LHCN-M2 (cell line): ENCODE data around the gene PVALEF. TPM values are rescaled to one million over a fixed set of nuclear protein-coding genes. Genes with fewer than 3 reads are reported as not detected.
A peak's percentile ranks its signal among the peaks of the same experiment; 100 is the strongest.

Experiments
- DNase-seq: peaks from one replicate; pipeline ENCODE4 v3.0.0-alpha.2; 2012; ENCODE audit warnings: low read depth
- total RNA-seq: library from RNA; depleted of rRNA; stranded (reverse); fragments of >200 nt; gene quantifications from 2 replicates; pipeline ENCODE4 v1.2.3, GENCODE V29; 2014

Gene PVALEF
- total RNA-seq, 1 experiment from 2014 or later, result not detected

DNA sequence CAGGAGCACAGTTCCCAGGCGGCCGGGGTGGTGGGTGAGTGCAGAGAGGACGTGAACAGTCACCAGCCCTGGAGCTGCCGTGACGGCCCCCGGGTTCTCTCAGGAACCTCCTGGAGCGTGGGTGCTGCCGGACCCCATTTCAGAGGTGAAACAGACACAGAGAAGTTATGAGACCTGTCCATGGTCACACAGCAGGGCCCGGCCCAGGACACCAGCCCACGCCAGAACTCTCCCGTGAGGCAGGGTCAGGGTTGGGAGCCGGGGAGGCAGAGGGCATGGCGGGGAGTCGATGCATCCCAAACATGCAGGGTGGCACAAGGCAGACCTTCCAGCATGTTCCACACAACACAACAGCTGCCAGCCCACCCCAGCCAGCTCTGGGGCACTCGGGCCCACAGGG is 3.8 kb upstream of the PVALEF start:
- no peak for DNase-seq

DNA sequence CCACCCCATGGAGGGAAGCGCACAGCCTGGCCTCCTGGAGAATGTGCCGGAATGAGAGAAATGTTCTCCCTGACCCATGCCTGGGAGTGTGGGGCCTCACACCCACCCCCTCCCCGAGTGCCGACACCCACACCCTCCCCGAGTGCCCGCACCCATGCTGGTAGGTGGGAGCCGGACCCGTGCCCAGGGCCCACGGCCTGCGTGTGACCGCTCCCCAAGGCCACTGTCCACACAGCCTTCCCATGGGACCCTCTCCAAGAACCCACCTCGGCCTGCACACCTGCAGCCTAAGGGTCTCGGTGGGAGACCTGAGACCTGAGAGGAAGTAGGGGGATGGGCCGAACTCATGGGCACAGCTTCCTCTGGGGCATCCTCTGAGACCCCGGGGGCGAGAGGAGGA is 3.3 kb upstream of the PVALEF start:
- DNase-seq, result no peak

DNA sequence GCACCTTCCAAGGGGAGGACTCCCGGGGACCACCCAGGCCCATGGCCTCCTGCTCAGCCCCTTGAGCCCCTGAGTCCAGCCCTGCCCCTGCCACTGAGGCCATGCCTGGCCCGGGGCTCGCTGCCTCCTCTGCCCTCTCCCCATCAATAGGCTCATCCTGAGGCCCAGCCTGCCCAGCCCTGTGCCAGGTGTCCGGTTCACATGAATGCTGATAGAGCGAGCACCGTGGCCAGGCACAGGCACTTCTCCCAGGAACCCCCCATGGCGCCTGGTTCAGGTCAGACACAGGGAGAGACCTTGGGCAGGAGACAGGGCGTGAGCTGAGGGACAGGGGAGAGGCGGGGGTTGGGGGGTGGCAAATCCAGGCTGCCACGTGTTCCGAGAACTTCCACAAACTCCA is 2.8 kb upstream of the PVALEF start:
- DNase-seq, result no peak

DNA sequence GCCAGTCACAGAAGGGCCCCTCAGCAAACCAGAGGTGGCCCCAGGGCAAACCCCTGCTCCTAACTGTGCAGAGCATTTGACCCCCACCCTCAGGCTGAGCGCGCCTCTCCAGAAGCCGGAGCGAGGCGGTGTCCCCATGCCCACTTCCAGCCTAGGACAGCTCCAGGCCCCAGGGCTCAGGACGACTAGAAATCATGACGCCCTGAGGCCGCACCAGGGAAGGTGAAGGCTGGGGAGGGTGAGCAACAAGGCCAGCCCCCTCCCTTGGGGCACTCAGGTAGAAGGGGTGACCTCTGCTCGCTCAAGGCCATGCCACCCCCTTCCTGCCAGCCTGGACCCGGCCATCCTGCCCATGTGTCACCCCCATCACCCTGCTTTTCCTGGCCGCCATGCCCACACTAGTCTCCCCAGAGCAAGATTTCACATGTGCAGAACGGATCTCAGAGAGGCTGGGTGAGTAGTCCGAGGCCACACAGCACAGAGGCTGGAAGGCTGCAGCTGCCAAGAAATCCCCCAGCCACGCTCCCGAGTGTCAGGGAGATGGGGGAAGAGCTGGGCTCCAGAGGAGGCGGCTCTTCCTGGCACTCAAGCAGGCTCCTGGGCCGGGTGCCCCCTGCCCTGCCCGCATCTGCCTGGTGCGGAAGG is 2.1 kb upstream of the PVALEF start:
- DNase-seq, result no peak

DNA sequence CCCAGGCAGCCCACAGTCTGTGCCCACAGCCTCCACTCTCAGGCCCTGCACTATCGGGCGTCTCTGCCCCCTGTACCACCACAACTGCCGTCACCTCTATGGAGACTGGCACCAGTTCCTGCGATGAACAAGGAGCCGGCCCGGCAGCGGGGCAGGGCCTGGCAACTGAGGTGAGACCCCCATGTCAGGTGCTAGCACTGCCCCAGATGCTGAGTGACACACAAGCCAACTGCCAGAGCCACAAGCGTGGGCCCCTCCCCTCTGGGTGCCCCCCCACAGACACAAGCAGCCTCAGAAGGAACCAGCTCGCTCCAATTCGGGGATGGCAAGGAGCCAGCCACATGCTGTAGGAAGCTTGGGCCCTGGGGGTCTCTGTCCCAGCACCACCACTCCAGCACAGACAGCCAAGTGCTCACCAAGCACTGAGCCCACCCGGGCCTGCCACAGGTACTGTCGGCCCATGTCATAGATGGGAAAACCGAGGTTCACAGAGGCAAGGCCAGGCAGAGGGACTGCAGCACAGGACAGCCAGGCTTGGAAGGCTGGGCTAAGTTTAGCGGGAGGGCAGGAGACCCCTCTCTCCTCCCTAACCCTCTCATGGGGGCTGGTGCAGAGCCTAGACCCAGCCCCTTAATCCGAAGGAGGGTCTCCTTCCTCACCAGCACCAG is 1.5 kb upstream of the PVALEF start:
- no peak for DNase-seq

DNA sequence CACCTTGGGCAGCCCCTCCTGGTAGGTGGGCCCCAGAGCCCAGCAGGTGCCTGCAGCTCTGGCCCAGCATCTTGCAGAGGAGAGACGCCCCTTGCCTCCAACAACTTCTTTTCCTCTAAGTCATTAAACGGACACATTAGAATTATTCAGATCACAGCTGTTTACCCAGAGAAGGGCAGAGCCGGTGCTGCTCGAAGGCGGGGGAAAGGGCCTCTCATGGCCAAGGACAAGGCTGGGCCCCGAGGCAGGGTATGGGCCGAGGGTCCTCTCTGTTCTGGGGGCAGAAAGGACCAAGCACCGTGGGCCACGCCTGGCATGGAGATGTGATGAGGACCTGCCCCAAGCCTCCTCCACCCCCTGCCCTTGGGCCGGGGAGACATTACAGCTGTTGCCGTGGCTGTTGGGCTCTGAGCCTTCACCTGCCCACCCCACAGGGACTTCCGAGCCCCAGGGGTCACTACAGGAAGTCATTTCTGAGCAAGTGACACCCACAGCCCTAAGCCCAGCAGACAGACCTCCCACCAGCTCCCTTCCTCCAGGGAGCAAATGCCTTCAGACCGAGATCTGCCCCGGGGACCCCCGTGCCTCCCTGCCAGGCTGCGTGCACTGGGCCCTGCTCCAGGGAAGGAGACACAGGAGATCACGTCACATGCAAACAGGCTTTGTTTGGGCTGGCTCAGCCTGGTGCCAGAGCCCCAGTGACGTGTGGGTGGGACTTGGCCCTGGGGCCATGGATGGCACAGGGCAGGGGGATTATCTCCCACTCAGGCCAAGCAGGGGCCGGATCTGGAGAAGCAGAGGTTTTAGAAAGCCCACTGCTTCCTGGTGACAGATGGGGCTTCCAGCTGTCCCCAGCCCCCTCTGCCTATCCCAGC is 699 bp upstream of the PVALEF start:
- no peak for DNase-seq

DNA sequence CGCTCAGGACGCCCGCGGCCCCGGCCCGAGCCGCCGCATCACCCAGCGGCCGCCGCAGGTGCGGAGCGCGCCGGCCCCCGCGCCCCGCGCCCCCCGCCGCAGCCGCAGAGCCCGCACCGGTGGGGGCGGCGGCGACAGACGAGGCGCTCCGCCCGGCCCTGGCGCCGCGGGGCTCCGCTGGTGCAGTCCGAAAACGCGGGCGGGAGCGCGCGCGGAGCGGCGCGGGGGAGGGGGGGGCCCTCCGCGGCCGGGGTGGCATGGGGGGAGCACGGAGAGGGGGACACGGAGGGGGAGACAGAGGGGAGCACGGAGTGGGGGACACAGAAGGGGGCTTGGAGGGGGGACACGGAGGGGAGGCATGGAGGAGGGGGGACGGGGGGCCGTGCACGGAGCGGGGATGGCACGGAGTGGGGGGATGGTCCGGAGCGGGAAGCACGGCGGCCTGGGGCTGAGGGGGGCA is 756 bp downstream of the PVALEF start, which contains the start of gene AATK:
Gene AATK (minus strand): TSS at position 189 of the 460 bp plus-strand sequence. CDS start 229 bp downstream, outside the sequence.
- no peak for DNase-seq

DNA sequence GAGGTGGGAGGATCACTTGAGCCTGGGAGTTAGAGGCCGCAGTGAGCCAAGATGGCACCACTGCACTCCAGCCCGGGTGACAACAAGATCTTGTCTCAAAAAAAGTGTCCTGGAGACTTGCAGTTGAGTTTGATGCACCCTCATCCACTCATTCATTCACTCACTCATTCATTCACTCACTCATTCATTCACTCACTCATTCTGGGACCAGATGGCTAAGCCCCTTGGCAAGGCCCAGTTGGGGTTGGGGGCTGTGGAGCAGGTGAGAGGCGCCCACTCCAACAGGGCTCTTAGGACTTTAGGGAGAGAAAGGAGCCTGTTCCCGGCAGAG is 1.9 kb downstream of the PVALEF start:
- DNase-seq, result no peak

DNA sequence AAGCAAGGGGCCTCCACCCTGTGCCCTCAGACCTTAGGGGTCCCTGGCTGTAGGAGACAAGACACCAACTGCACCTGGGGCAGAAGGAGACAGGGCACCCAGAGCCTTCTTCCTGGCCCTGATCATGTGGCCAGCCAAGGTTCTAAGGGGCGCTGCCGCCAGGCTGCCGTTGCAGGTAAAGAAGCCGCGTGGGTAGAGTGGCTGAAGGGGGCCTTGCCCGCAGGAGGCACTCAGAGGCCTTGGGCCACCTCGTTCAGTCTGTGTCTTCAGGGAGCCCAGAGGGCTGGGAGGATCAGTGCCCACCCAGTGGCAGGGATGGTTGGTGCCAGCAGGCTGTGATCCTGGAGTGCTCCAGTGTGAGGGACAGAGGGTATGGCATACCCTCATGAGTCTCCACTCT is 2.3 kb downstream of the PVALEF start:
- no peak for DNase-seq

DNA sequence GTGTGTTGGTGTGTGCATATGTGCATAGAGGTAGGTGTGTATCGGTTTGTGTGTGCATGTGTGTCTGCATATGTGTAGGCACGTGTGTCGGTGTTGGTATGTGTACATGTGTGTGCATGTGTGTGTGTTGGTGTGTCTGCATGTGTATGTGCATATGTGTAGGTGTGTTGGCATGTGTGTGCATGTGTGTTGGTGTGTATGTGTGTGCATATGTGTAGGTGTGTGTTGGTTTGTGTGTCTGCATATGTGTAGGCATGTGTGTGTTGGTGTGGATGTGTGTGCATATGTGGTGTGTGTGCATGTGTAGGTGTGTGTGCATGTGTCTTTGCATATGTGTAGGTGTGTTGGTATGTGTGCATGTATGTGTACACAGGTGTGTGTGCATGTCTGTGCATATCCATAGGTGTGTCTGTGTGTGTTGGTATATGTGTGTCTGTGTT is 4.6 kb downstream of the PVALEF start:
- no peak for DNase-seq

DNA sequence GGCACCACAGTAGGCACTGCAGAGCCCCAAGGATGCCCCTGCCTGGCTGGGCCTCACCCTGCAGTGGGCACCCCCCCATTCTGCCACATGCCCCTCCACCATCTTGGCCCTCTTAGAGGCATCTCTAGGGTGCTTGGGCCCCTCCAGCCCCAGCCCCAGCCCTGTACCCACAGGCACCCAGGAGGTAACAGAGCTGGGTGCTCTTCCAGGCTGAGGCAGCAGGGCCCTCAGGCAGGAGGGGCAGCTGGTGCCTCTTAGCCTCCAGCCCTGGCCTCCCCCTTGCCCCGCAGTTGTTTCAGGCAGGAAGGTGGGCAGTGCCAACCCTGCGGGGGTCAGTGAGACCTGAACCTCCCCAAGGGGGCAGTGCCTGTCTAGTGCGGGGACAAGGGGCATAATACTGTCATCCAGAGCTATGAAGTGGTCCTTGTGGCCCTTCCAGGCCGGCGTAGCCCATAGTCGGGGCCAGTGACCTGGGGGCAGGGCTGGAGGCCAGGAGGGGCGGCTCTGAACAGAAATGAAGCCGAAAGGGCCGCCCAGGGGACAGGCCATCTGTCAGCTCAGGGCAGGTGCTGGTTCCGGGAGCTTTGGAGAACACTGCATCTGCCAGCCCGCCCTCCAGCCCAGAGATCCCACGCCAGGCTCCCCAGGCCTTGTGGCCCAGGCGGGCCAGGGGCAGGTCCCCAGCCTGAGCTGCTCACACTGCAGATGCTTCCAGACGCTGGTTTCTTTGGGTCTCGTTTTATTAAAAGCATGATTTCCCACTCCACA is 5.6 kb downstream of the PVALEF start:
- no peak for DNase-seq

DNA sequence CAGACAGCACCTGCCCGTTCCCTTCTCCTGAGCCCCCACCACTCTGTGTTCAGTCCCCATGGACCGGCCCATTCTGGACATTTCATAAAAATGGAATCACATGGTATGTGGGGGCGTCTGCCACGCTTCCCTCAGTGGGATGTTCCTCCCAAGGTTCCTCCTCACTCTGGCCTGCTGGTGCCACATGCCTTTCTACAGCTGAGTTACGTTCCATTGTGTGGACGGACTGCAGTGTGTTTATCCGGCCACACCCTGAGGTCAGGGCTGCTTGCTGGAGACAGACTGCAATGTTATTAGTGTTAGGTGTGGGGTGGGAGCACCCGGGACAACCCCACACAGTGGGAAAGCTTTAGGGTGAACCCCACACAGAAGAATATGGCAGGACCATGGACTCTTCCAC is 6.6 kb downstream of the PVALEF start:
- DNase-seq, result no peak

DNA sequence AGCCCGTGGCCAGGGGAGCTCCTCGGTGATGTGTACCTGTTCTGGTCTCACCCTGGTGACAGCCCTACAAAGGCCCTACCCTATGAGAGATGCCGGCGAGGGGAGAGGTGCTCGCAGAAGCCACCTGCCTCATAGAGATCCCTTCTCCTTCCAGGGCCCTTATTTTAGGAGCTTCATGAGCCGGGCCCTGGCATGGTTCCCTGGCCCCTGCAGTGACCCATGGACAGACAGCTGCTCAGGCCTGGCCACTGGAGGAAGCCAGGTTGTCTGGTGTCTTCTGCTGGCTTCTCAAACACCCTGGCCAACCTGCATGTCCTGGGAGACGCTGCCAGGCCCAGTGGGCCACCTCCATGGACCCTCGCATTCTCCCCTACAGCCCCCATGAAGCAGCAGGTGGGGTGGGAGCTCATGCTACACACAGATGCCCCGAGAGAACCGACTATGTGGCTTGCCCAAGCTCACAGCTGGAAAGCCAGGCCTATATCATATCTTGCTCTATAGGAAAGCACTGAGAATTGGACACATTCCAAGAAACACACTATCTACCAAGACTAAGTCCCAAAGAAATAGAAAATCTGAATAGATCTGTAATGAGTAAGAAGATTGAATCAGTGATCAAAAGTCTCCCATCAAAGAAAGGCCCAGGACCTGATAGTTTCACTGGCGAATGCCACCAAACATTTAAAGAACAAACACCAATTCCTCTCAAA is 7.9 kb downstream of the PVALEF start:
- no peak for DNase-seq

DNA sequence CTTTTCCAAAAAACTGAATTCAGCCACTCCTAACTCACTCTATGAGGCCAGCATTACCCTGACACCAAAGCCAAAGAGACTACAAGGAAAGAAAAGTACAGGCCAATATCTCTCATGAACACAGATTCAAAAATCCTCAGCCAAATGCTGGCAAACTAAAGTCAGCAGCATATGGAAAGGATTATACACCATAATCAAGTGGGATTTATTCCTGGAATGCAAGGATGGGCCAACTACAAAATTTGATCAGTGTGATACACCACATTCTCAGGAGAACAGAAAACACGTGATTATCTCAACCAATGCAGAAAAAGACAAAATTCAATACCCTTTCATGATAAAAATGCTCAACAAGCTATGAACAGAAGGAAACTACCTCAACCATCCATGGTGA is 8.5 kb downstream of the PVALEF start:
- DNase-seq, result no peak

DNA sequence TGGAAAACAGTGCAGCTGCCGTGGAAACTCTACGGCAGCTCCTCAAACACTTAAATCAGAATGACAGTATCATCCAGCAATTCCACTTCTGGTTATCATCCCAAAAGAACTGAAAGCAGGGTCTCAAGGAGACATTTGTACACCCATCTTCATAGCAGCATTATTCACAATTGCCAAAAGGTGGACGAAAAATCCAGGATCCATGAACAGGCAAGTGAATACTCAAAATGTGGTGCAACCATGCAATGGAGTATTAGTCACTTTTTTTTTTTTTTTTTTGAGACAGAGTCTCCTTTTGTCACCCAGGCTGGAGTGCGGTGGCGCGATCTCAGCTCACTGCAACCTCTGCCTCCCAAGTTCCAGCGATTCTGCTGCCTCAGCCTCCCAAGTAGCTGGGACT is 11.4 kb downstream of the PVALEF start:
- peak; percentile 9 for DNase-seq

DNA sequence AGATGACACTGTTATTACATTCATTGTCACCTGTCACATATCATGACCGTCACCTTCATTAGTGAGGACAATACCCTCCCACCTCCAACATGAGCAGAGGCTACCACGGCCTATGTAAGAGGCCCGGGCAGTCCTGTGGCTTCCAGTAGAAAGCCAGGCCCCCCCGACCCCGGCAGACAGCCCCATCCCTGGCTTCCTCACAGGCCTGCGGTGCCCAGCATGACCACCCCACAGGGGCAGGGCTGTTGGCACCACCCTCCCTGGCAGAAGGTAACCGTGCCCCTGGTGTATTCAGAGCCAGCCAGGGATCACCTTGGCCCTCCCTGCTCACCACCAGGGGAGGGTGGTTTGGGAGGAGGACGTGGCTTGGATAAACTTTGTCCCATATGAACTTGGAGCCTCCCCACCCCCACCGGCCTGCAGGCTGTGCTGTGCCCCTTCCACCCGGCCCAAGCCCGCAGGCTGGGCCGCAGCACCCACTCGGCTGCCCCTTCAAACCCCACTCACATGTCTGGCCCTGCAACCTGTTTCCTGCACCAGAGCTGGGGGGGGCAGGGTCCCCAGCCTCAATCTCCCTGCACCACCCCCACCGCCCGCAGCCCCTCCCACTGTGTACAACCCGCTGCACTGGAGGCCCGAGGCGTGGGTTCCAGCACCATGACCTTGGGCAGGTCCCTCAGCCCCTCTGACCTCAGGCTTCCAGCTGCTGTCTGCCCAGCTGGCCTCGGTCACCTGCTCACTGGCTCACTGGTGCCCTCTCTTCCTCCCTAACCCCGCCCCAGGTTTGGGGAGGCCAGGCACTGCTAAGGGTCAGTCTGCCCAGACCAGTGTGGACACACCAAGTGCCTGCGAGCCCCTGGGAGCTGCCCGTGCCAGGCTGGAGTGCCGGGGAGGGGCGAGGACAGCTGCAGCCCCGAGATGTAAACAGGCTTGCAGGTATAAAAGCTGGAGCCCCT is 13.1 kb downstream of the PVALEF start:
- no peak for DNase-seq

DNA sequence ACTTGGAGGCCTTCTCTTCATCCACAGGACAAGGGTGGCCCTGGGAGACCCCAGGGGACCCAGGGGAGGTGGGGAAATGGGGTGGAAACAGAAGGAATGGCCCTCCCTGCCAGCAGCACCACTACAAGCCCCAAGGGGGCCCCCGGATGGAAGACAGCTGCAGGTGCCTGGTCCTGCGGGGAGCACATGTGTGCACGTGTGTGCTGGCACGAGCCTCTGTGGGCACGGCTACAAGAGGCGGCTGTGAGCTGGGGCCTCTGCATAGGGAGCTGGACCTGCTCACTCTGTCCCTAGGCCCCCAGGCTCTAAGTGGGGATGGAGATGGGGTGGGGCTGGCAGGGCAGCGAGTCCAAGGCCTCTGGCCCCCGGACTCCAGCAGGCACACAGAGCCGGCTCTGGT is 13.9 kb downstream of the PVALEF start:
- DNase-seq, result no peak

DNA sequence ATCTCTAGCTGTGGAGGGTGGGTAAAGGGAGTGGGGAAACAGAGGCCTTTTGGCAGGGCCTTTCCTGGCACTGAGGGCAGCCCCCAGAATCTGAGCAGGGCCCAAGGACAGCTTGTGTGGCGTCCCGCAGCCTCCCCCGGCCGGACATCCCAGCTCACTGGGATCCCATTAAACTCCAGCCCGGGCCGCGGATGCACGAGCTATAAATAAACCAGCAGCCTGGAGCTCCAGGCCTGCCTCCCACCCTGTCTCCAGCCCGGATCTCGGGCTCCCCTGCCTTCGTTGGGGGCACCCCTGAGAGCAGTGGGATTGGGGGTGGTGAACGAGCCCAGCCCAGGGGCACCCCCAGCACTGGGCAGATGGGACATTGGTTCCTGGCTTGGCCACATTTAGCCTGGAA is 14.6 kb downstream of the PVALEF start:
- DNase-seq, result no peak

DNA sequence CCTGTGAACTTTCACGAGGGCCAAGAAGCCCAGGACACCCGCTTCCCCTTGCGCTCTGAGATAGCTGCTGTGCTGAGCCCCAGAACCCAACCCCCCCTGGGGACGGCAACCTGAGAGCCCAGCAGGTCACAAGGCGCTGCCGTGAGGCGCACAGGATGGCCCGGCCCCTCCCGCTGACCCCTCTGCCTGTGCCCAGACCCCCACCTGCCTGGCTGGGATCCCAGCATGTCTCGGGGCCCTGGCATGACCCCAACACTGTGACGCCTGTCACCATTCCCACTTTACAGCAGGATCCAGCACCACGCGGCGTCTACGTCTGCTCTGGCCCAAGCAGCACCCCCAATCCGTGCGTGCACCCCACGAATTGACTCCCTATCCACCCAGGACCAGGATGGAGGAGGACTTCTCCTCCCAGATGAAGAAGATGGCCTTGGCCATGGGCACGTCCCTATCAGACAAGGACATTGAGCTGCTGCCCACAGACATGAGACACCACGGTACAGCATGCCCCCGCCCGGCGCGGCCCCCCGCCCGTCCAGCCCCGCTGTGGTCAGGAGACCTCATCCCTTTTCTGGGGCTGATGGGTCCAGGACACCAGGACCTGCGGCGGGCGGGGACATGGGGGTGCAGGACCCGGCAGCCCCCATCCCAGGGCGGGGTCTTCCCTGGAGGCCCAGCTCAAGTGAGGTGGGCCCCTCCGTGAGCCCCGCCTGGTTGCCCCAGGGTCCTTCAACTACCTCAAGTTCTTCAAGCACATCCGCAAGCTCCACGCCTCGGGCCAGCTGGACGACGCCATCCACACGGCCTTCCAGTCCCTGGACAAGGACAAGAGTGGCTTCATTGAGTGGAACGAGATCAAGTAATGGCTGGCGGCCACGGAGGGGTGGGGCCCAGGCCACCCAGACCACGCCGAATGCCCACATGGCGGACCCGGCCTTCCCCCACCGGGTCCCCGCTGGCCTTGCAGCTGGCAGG is 15.8 kb downstream of the PVALEF start:
- no peak for DNase-seq
